HepG2 (cell line): ENCODE data around the gene SCGB1C1. TPM values are rescaled to one million over a fixed set of nuclear protein-coding genes. Genes with fewer than 3 reads are reported as not detected.
"Not testable (repeated sequence)": the region's sequence is repeated elsewhere in the genome, so short reads cannot be mapped to it uniquely, and the experiment has no call there.

Experiments
- ATAC-seq: fragments of 200-7000 bp; cut with Tn5 transposase; 3 replicates; pipeline ENCODE4 v1.9.1; 2020; ENCODE audit warnings: mild to moderate bottlenecking, moderate library complexity
- BruUV-seq: library from RNA; stranded (reverse); fragments of 400-500 nt; replicated peaks from 2 replicates; lab custom pipeline; 2021; lab: Mats Ljungman, UMichigan
- CTCF ChIA-PET: fragments of 300-600 bp; formaldehyde crosslinking; extraction: SDS; loops from one replicate; lab custom pipeline; 2021; ENCODE audit warnings: low total read pairs, inconsistent platforms, low intra/inter-chr PET ratio; lab: Yijun Ruan, JAX
- POLR2A ChIA-PET: fragments of 350-600 bp; sonication (Branson Sonifier 250); formaldehyde crosslinking; loops from one replicate; lab custom pipeline; 2020; ENCODE audit warnings: antibody characterized with exemption, inconsistent platforms; lab: Yijun Ruan, JAX
- DNase-seq: peaks from one replicate; pipeline ENCODE4 v3.0.0-alpha.2; 2015; ENCODE audit warnings: low spot score
- FAIRE-seq: peaks from 3 replicates; lab custom pipeline; 2011; peaks lifted over from hg19 to GRCh38; lab: Jason Lieb, UNC
- H2AFZ ChIP-seq: one replicate; pipeline ENCODE4 v1.6.1; 2011; ENCODE audit warnings: low read length, inconsistent platforms
- H3K27ac ChIP-seq: fragments of 300-600 bp; 3 replicates; pipeline ENCODE4 v1.8.0; 2011; ENCODE audit warnings: mixed run types, mild to moderate bottlenecking, mixed read lengths, low read length, inconsistent platforms; ENCODE audit not compliant: insufficient read depth; ENCODE audit errors: extremely low read length
- H3K27me3 ChIP-seq, 2 experiments: fragments of 200-600 bp in 1 of 2; 2 replicates in 1 of 2; 3 replicates in 1 of 2; pipeline versions ENCODE4 v1.6.0 to v1.8.0; 2011; ENCODE audit warnings: low read length in 2 of 2, mild to moderate bottlenecking in 2 of 2, moderate library complexity in 2 of 2, inconsistent platforms in 1 of 2; ENCODE audit not compliant: insufficient read depth in 2 of 2, control insufficient read depth in 1 of 2
- H3K36me3 ChIP-seq, 2 experiments: fragments of 200-600 bp in 1 of 2; replicated peaks in 1 of 2; 2 replicates in 1 of 2; 3 replicates in 1 of 2; pipeline versions ENCODE4 v1.5.1 to v1.8.0; 2011; ENCODE audit warnings: low read length in 2 of 2, inconsistent platforms in 1 of 2; ENCODE audit not compliant: insufficient read depth in 2 of 2, control insufficient read depth in 1 of 2
- H3K4me1 ChIP-seq: 2 replicates; pipeline ENCODE4 v1.5.1; 2012; ENCODE audit warnings: low read length, inconsistent platforms; ENCODE audit not compliant: insufficient read depth
- H3K4me2 ChIP-seq: 2 replicates; pipeline ENCODE4 v1.6.0; 2011; ENCODE audit warnings: low read depth, low read length, inconsistent platforms
- H3K4me3 ChIP-seq, 3 experiments: fragments of 200-600 bp in 1 of 3; sonication (generic), shearing (Covaris generic) in 1 of 3; replicated peaks in 1 of 3; 2 replicates each; pipeline ENCODE4 v1.5.1; 2011 to 2016; ENCODE audit warnings: low read length in 3 of 3, inconsistent platforms in 2 of 3, low read depth in 2 of 3, mild to moderate bottlenecking in 2 of 3, control low read depth in 1 of 3, mixed read lengths in 1 of 3; ENCODE audit not compliant: insufficient read depth in 1 of 3
- H3K79me2 ChIP-seq: one replicate; pipeline ENCODE4 v1.6.1; 2011; ENCODE audit warnings: low read length, inconsistent platforms; ENCODE audit not compliant: insufficient read depth
- H3K9ac ChIP-seq: 2 replicates; pipeline ENCODE4 v1.6.0; 2011; ENCODE audit warnings: mild to moderate bottlenecking, low read depth, low read length, inconsistent platforms; ENCODE audit not compliant: insufficient read depth
- H3K9me3 ChIP-seq: 2 replicates; pipeline ENCODE4 v1.5.1; 2012; ENCODE audit warnings: mild to moderate bottlenecking, low read length
- H4K20me1 ChIP-seq: 2 replicates; pipeline ENCODE4 v1.6.0; 2011; ENCODE audit warnings: inconsistent platforms, mild to moderate bottlenecking, low read length, moderate library complexity; ENCODE audit not compliant: insufficient read depth
- AGO2 ChIP-seq: fragments of 200-400 bp; formaldehyde crosslinking; optimal IDR thresholded peaks from 2 replicates; pipeline ENCODE3; 2017; ENCODE audit warnings: mild to moderate bottlenecking, low read depth, low read length, moderate library complexity
- ARNT ChIP-seq: fragments of 450-650 bp; IDR thresholded peaks from 2 replicates; pipeline ENCODE4 v1.6.1; 2017
- SIX4 ChIP-seq: sonication (generic); formaldehyde crosslinking; IDR thresholded peaks from 2 replicates; pipeline ENCODE4 v1.4.0; 2020; ENCODE audit warnings: missing genetic modification reagents
- WGBS: methylation state at CpG from one replicate; pipeline ENCODE4 v1.1.6; 2017; ENCODE audit warnings: low lambda C conversion rate; 5-methylcytosine and 5-hydroxymethylcytosine counted together
- in situ Hi-C: cut with HindIII; loops from 2 replicates; pipeline ENCODE4 v1.10.0; 2017; ENCODE audit warnings: low pct_unique_long_range_greater_than_20kb; ENCODE audit not compliant: extremely low pct_ligation_motif_present
- intact Hi-C: fragments of 100-400 bp; cut with micrococcal nuclease; formaldehyde crosslinking; loops from one replicate; pipeline ENCODE4 v1.10.0; 2022; ENCODE audit not compliant: unreplicated experiment
- polyA plus RNA-seq, 8 experiments: library from polyadenylated mRNA; depleted of rRNA in 3 of 8; stranded (reverse) in 7 of 8; unstranded in 1 of 8; fragments of >200 nt; fragmentation: Illumina TruSeq in 4 of 8; extraction: Trizol in 4 of 8; gene quantifications; 2 replicates each; pipeline versions ENCODE4 v1.2.1 to v1.2.3, GENCODE V29; 2011 to 2016; ENCODE audit warnings: low read depth in 4 of 8, missing spikeins in 1 of 8, mixed read lengths in 1 of 8; ENCODE audit not compliant: insufficient read depth in 1 of 8
- total RNA-seq, 5 experiments: library from RNA; depleted of rRNA; stranded (reverse); fragments of >200 nt; fragmentation: Illumina TruSeq; extraction: Trizol; gene quantifications; 2 replicates each; pipeline ENCODE4 v1.2.3, GENCODE V29; 2016; ENCODE audit warnings: low read depth in 1 of 5

SCGB1C1 gene
- total and polyA plus RNA-seq, 2 of the 13 experiments (the other 11 are each of a cell fraction or from before 2014, with no cell fraction given) = not detected

DNA sequence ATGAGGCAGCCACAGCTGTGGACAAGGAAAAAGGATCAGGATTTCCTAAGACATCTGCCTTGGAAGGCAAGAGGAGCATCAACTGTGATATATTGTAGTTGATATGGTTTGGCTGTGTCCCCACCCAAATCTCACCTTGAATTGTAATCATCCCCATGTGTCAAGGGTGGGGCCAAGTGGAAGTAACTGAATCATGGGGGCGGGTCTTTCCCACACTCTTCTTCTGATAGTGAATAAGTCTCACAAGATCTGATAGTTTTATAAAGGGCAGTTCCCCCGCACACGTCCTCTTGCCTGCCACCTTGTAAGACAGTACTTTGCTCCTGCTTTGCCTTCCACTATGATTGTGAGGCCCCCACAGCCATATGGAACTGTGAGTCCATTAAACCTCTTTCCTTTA is 24.8 kb downstream of the SCGB1C1 start:
- H3K36me3 ChIP-seq = peaks cover 16 to 35% of the 10 kb centered on the region in 2 experiments; a peak in 4 of 5 replicates
- no peaks in the 10 kb centered on the region for H3K9me3 ChIP-seq
- in situ Hi-C loops = no loop called here
- POLR2A ChIA-PET = interaction anchor here (3.0 kb wide), 1 partner anchor 11 kb away, joined by 41 read pairs; the partner anchor contains the start of genes BET1L and RIC8A
- TF ChIP-seq SIX4 (CRISPR knock-in tag) = no peak
- TF ChIP-seq, all 625 proteins: peak for 0
- no peak for DNase-seq
- intact Hi-C loops = no loop called here
- Histone ChIP-seq H3K4me3 (no peak overlapping the region), H3K27me3 (no peaks in the 10 kb centered on the region), H2AFZ (no peak overlapping the region), H3K4me1 (peaks cover 24% of the 10 kb centered on the region), H4K20me1 (no peaks in the 10 kb centered on the region), H3K79me2 (no peaks in the 10 kb centered on the region), H3K4me2 (no peak overlapping the region), H3K9ac (no peak overlapping the region), H3K27ac (no peak overlapping the region)
- no peak for FAIRE-seq
- no peak for ATAC-seq
- BruUV-seq = no TSS peak
- 94% methylated on average over 3 of the region's 3 CpGs for WGBS
- CTCF ChIA-PET = no interaction called here

DNA sequence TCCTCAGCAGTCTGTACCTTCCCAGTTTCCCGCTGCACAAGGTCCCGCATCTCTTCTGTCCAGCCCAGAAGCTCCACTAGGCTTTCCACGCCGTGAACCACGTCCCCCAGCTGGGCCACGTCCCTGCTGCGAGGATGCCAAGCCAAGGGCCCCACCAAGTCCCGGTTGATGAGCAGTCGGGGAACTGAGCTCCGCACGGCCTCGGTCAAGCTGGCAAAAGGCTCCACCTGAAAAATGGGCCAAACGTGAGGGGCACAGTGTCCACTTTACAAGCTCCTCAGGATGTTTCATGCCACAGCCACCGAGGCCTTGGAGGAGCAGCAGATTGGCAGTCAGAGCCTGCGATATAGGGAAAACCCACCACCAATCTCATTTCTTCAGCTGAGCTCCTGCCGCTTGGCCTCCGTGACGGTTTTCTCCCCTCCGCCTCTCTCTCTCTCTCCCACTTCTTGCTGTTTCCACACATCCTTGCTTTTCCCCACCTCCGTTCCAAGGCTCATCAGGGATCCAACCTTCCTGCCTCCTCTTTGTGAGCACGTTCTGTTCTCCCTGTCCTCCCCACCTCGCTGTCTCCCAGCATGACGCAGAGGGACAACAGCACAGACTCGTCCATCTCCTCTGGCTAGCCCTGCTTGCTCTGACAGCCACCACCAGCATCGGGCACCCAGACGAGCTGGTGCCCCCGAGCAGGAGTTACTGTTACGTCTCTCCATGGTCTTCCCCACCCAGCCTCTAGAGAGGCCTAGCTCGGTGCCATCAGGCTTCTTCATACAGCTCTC is 26.1 kb downstream of the SCGB1C1 start:
- H3K27me3 ChIP-seq = no peaks in the 10 kb centered on the region
- BruUV-seq = no TSS peak
- H3K36me3 ChIP-seq = peaks cover 10 to 26% of the 10 kb centered on the region in 2 experiments; a peak in 4 of 5 replicates
- FAIRE-seq = no peak
- ChIA-PET POLR2A (interaction anchor here (1.1 kb wide), 1 partner anchor 12 kb away, joined by 3 read pairs; the partner anchor contains the start of genes BET1L and RIC8A), CTCF (no interaction called here)
- H3K4me1 ChIP-seq = peaks cover 24% of the 10 kb centered on the region
- no peak overlapping the region for H3K27ac ChIP-seq
- intact Hi-C loops = no loop called here
- no peak overlapping the region for H3K9ac ChIP-seq
- WGBS = 90% methylated on average over 24 of the region's 29 CpGs
- no peaks in the 10 kb centered on the region for H3K9me3 ChIP-seq
- in situ Hi-C loops = no loop called here
- H4K20me1 ChIP-seq = no peaks in the 10 kb centered on the region
- H3K79me2 ChIP-seq = no peaks in the 10 kb centered on the region
- DNase-seq = no peak
- no peak for ATAC-seq
- TF ChIP-seq ARNT (no peak), AGO2 (peak; percentile 49)
- H3K4me2 ChIP-seq = no peak overlapping the region
- H2AFZ ChIP-seq = no peak overlapping the region
- H3K4me3 ChIP-seq = no peak overlapping the region

DNA sequence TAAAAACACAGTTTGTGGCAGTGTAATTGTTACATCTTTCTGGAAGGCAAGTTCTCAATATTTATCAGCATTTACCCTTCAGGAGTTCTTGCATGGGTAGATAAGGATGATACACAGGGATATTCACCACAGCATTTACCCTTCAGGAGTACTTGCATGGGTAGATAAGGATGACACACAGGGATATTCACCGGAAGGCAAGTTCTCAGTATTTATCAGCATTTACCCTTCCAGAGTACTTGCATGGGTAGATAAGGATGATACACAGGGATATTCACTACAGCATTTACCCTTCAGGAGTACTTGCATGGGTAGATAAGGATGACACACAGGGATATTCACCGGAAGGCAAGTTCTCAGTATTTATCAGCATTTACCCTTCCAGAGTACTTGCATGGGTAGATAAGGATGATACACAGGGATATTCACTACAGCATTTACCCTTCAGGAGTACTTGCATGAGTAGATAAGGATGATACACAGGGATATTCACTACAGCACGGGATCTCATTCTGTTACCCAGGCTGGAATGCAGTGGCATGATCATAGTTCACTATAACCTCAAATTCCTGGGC is 27.9 kb downstream of the SCGB1C1 start:
- H3K27me3 ChIP-seq, H4K20me1 ChIP-seq, H3K4me3 ChIP-seq, H3K79me2 ChIP-seq, POLR2A ChIA-PET, ATAC-seq, BruUV-seq, H3K9me3 ChIP-seq, H3K4me2 ChIP-seq, in situ Hi-C loops, CTCF ChIA-PET, H2AFZ ChIP-seq, H3K9ac ChIP-seq, FAIRE-seq, DNase-seq, intact Hi-C loops, H3K27ac ChIP-seq: not testable (repeated sequence)
- WGBS = 92% methylated on average over 2 of the region's 3 CpGs
- peaks cover 4 to 17% of the 10 kb centered on the region in 2 experiments; a peak in 3 of 5 replicates for H3K36me3 ChIP-seq
- H3K4me1 ChIP-seq = peaks cover 19% of the 10 kb centered on the region
